Fibroblast of the conjunctiva (primary cell): ENCODE results near the gene GAGE12G.
"Not testable (repeated sequence)": the region's sequence is repeated elsewhere in the genome, so short reads cannot be mapped to it uniquely, and the experiment has no call there.

Experiments
- DNase-seq: peaks from one replicate; pipeline ENCODE4 v3.0.0-alpha.2; 2010; ENCODE audit warnings: low read depth

Gene GAGE12G

GRCh38 chrX:49570100-49570499 lies at the start of gene GAGE12G:
TSS of gene GAGE12G (plus strand) at chrX:49570400. CDS start at chrX:49571555, 1,155 bp downstream.
- DNase-seq, result not testable (repeated sequence)

DNA sequence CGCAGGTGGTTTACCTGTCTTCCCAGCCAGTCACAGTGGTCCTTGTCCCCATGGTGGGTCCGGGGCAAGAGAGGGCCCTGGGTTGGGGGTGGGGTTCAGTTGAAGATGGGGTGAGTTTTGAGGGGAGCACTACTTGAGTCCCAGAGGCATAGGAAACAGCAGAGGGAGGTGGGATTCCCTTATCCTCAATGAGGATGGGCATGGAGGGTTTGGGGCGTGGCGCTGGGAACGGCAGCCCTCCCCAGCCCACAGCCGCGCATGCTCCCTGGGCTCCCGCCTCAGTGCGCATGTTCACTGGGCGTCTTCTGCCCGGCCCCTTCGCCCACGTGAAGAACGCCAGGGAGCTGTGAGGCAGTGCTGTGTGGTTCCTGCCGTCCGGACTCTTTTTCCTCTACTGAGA lies 38.3 kb upstream of the GAGE12G start, which contains the start of gene GAGE12C:
TSS of gene GAGE12C (plus strand) at position 301 of the 400 bp plus-strand sequence. CDS start 1,155 bp downstream, outside the sequence.
- not testable (repeated sequence) for DNase-seq

DNA sequence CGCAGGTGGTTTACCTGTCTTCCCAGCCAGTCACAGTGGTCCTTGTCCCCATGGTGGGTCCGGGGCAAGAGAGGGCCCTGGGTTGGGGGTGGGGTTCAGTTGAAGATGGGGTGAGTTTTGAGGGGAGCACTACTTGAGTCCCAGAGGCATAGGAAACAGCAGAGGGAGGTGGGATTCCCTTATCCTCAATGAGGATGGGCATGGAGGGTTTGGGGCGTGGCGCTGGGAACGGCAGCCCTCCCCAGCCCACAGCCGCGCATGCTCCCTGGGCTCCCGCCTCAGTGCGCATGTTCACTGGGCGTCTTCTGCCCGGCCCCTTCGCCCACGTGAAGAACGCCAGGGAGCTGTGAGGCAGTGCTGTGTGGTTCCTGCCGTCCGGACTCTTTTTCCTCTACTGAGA lies 28.8 kb upstream of the GAGE12G start, which contains the start of gene GAGE12D:
TSS of gene GAGE12D (plus strand) at position 301 of the 400 bp plus-strand sequence. CDS start 1,155 bp downstream, outside the sequence.
- not testable (repeated sequence) for DNase-seq

- DNase-seq, result not testable (repeated sequence)
These were observed 19.2 kb upstream of the GAGE12G start, which contains the start of gene GAGE12E for GRCh38 chrX:49550989-49551388. TSS of gene GAGE12E (plus strand) at chrX:49551289. CDS start at chrX:49552444, 1,155 bp downstream.

GRCh38 chrX:49560542-49560941 lies 9.7 kb upstream of the GAGE12G start, which contains the start of gene GAGE12F:
TSS of gene GAGE12F (plus strand) at chrX:49560842. CDS start at chrX:49561997, 1,155 bp downstream.
- not testable (repeated sequence) for DNase-seq

GRCh38 chrX:49568728-49569127 lies 1.5 kb upstream of the GAGE12G start:
- not testable (repeated sequence) for DNase-seq

DNA sequence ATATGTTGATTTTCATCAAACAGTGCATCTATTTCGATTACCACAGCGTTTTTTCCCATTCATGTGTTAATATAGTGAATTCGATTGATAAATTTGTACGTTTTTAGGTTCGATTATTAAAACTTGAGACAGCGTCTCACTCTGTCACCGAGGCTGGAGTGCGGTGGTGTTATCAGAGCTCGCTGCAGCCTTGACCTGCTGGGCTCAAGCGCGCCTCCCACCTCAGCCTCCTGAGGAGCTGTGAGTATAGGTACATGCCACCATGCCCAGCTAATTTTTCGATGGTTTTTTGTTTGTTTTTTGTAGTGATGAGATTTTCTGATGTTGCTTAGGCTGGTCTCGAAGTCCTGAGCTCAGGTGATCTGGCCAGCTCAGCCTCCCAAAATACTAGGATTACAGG lies 1.0 kb upstream of the GAGE12G start:
- not testable (repeated sequence) for DNase-seq

- DNase-seq, result not testable (repeated sequence)
These were observed 9.4 kb downstream of the GAGE12G start, which contains the start of gene GAGE12H for GRCh38 chrX:49579649-49580048. TSS of gene GAGE12H (plus strand) at chrX:49579949. CDS start at chrX:49581104, 1,155 bp downstream.

DNA sequence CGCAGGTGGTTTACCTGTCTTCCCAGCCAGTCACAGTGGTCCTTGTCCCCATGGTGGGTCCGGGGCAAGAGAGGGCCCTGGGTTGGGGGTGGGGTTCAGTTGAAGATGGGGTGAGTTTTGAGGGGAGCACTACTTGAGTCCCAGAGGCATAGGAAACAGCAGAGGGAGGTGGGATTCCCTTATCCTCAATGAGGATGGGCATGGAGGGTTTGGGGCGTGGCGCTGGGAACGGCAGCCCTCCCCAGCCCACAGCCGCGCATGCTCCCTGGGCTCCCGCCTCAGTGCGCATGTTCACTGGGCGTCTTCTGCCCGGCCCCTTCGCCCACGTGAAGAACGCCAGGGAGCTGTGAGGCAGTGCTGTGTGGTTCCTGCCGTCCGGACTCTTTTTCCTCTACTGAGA lies 19.0 kb downstream of the GAGE12G start, which contains the start of gene GAGE2A:
TSS of gene GAGE2A (plus strand) at position 301 of the 400 bp plus-strand sequence. CDS start 1,155 bp downstream, outside the sequence.
- DNase-seq, result not testable (repeated sequence)

DNA sequence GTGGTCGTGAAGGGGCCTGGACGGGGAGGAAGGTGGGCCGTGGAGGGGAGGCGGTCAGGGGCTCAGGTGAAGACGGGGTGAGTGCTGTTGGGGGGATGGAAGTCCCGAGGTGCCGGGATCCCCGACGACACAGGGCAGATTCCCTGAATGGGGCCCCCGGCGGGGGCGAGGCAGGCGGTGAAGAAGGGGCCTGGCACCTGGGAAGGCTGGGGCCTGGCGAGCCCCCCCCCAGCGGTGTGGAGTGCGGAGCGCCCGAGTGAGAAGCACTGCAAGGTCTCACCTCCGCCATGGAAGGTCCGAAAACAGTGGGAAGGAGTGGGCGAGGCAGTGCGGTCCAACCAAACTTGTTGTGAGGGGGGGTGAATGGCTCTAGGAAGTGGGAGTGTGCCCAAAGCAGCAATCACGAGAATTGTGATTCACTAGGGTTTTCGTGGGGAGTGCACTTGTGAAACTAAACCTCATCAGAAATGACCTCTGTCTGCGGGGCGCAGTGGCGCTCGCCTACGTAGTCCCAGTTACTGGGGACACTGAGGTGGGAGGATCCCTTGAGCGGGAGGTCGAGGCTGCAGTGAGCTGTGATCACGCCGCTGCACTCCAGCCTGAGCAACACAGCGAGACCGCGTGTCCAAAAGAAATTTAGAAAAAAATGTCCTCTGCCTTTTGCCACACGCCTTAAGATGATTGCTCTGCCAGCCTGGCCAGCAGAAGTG lies 19.7 kb downstream of the GAGE12G start:
- not testable (repeated sequence) for DNase-seq

DNA sequence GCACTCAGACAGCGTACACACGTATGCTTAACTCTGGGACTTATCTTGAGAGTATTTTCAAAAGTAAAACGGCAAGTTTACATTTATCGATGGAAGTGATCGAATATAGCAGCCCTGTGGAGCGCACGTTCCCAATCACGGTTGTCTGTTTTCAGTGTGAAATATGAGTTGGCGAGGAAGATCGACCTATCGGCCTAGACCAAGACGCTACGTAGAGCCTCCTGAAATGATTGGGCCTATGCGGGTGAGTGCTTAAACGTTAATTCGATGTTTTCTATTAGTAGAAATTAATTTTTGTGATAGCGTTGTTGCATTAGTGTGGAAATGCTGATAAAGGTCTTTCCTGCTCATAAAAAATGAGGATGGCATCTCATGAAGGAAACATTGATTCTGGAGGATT lies 20.3 kb downstream of the GAGE12G start:
- DNase-seq, result not testable (repeated sequence)

DNA sequence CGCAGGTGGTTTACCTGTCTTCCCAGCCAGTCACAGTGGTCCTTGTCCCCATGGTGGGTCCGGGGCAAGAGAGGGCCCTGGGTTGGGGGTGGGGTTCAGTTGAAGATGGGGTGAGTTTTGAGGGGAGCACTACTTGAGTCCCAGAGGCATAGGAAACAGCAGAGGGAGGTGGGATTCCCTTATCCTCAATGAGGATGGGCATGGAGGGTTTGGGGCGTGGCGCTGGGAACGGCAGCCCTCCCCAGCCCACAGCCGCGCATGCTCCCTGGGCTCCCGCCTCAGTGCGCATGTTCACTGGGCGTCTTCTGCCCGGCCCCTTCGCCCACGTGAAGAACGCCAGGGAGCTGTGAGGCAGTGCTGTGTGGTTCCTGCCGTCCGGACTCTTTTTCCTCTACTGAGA lies 28.5 kb downstream of the GAGE12G start, which contains the start of gene GAGE1:
TSS of gene GAGE1 (plus strand) at position 301 of the 400 bp plus-strand sequence. CDS start 1,155 bp downstream, outside the sequence.
- DNase-seq, result not testable (repeated sequence)

- no peak for DNase-seq
These were observed 40.6 kb downstream of the GAGE12G start for GRCh38 chrX:49610718-49611310.

GRCh38 chrX:49618574-49618973 lies 48.4 kb downstream of the GAGE12G start:
- DNase-seq, result no peak
